Activated CD8-positive, alpha-beta T cell treated with anti-CD3 and anti-CD28 coated beads, Interleukin-2, amount 10 ng/mL, durations not matched to agents 7 days and 5 days (primary cell): Measurements from ENCODE around the gene SPEF1. TPM values are rescaled to one million over a fixed set of nuclear protein-coding genes. Genes with fewer than 3 reads are reported as not detected.
A peak's percentile ranks its signal among the peaks of the same experiment; 100 is the strongest.
"Not testable (repeated sequence)": the region's sequence is repeated elsewhere in the genome, so short reads cannot be mapped to it uniquely, and the experiment has no call there.

Experiments used
- ATAC-seq: fragments of 150-1000 bp; cut with Tn5 transposase; one replicate; pipeline ENCODE4 v1.10.0; 2021; ENCODE audit warnings: moderate library complexity
- CTCF ChIA-PET: fragments of 350-600 bp; sonication (Branson Sonifier 250); formaldehyde crosslinking; loops from one replicate; lab custom pipeline; 2021; ENCODE audit warnings: antibody characterized with exemption; lab: Charles Lee
- POLR2A ChIA-PET: fragments of 350-600 bp; sonication (Branson Sonifier 250); formaldehyde crosslinking; loops from one replicate; lab custom pipeline; 2021; ENCODE audit warnings: antibody characterized with exemption; lab: Charles Lee
- DNase-seq: peaks from one replicate; pipeline ENCODE4 v3.0.0-alpha.2; 2020
- H3K27ac Mint-ChIP-seq: one replicate; pipeline ENCODE4 v1.8.0; 2021; ENCODE audit warnings: mild to moderate bottlenecking, mixed read lengths
- H3K27me3 Mint-ChIP-seq: one replicate; pipeline ENCODE4 v1.8.0; 2021; ENCODE audit warnings: low read depth, mixed read lengths
- H3K36me3 Mint-ChIP-seq: one replicate; pipeline ENCODE4 v1.8.0; 2021; ENCODE audit warnings: low read depth, mixed read lengths
- H3K4me1 Mint-ChIP-seq: one replicate; pipeline ENCODE4 v1.8.0; 2021; ENCODE audit warnings: low read depth, mixed read lengths
- H3K4me3 Mint-ChIP-seq: one replicate; pipeline ENCODE4 v1.8.0; 2021; ENCODE audit warnings: mild to moderate bottlenecking, mixed read lengths
- H3K9me3 Mint-ChIP-seq: one replicate; pipeline ENCODE4 v1.8.0; 2022; ENCODE audit warnings: mixed read lengths; ENCODE audit not compliant: insufficient read depth
- total RNA-seq, 2 experiments: library from RNA; stranded (reverse); gene quantifications; one replicate each; pipeline ENCODE4 v1.2.3, GENCODE V29; 2021

SPEF1 gene
- total RNA-seq, 2 experiments from 2014 or later: 0.16 TPM

GRCh38 chr20:3798373-3798768, 17.1 kb upstream of the SPEF1 start:
- Mint-ChIP-seq H3K27ac (peak overlapping the region; percentile 95), H3K36me3 (peaks cover 72% of the 10 kb centered on the region), H3K4me1 (peaks cover 54% of the 10 kb centered on the region), H3K9me3 (no peaks in the 10 kb centered on the region), H3K27me3 (no peaks in the 10 kb centered on the region), H3K4me3 (peak overlapping the region; percentile 92)
- DNase-seq (no peak), ATAC-seq (no peak)
- ChIA-PET CTCF (interaction anchor here (1.4 to 4.2 kb wide), 2 partner anchors 13 to 21 kb away, joined by 4 to 30 read pairs; partner anchors contain the start of gene AP5S1), POLR2A (interaction anchor here (0.9 to 1.5 kb wide), 3 partner anchors 12 to 17 kb away, joined by 3 to 4 read pairs (median 4); partner anchors contain the start of gene CENPB)

GRCh38 chr20:3797592-3798372, 16.5 kb upstream of the SPEF1 start:
- Mint-ChIP-seq H3K36me3 (peaks cover 66% of the 10 kb centered on the region), H3K4me1 (peaks cover 50% of the 10 kb centered on the region), H3K9me3 (no peaks in the 10 kb centered on the region), H3K4me3 (peak overlapping the region; percentile 92), H3K27me3 (no peaks in the 10 kb centered on the region), H3K27ac (peak overlapping the region; percentile 95)
- DNase-seq (peak; percentile 83), ATAC-seq (peak; percentile 37)
- POLR2A ChIA-PET: interaction anchor here (0.9 to 3.1 kb wide), 3 partner anchors 15 to 21 kb away, joined by 3 to 44 read pairs (median 4); partner anchors contain the start of gene AP5S1
- CTCF ChIA-PET: interaction anchor here (1.4 to 4.2 kb wide), 2 partner anchors 13 to 22 kb away, joined by 4 to 30 read pairs; partner anchors contain the start of gene AP5S1

GRCh38 chr20:3797226-3797545, 15.9 kb upstream of the SPEF1 start:
- CTCF ChIA-PET: no interaction called here
- no peaks in the 10 kb centered on the region for H3K27me3 Mint-ChIP-seq
- H3K9me3 Mint-ChIP-seq: no peaks in the 10 kb centered on the region
- peaks cover 45% of the 10 kb centered on the region for H3K4me1 Mint-ChIP-seq
- no peak for ATAC-seq
- peak overlapping the region; percentile 95 for H3K27ac Mint-ChIP-seq
- POLR2A ChIA-PET: interaction anchor here (3.1 kb wide), 1 partner anchor 21 kb away, joined by 44 read pairs; the partner anchor contains the start of gene AP5S1
- H3K4me3 Mint-ChIP-seq: peak overlapping the region; percentile 92
- no peak for DNase-seq
- peaks cover 60% of the 10 kb centered on the region for H3K36me3 Mint-ChIP-seq

GRCh38 chr20:3796477-3797225, 15.4 kb upstream of the SPEF1 start:
- CTCF ChIA-PET: interaction anchor here (1.3 to 2.6 kb wide), 3 partner anchors 10 to 23 kb away, joined by 4 to 29 read pairs (median 8); partner anchors contain the start of genes AP5S1 and CENPB
- Mint-ChIP-seq H3K36me3 (peaks cover 55% of the 10 kb centered on the region), H3K4me1 (peaks cover 45% of the 10 kb centered on the region), H3K27me3 (no peaks in the 10 kb centered on the region), H3K4me3 (peak overlapping the region; percentile 92), H3K9me3 (no peaks in the 10 kb centered on the region), H3K27ac (peak overlapping the region; percentile 95)
- ATAC-seq (peak; percentile 1), DNase-seq (no peak)
- POLR2A ChIA-PET: interaction anchor here (1.1 to 3.1 kb wide), 4 partner anchors 10 to 22 kb away, joined by 5 to 44 read pairs (median 13); partner anchors contain the start of genes AP5S1 and CENPB

- Mint-ChIP-seq H3K27me3 (no peaks in the 10 kb centered on the region), H3K4me1 (peaks cover 41% of the 10 kb centered on the region), H3K27ac (peak within 1 kb of the TSS; percentile 98), H3K36me3 (peaks cover 46% of the 10 kb centered on the region), H3K9me3 (no peaks in the 10 kb centered on the region), H3K4me3 (peak within 1 kb of the TSS; percentile 93)
- ATAC-seq (peak; percentile 79), DNase-seq (peak; percentile 97)
- POLR2A ChIA-PET: interaction anchor here (0.8 to 3.1 kb wide), 7 partner anchors 9 to 23 kb away, joined by 4 to 44 read pairs (median 7); partner anchors contain the start of genes AP5S1 and CENPB
- CTCF ChIA-PET: interaction anchor here (1.3 to 2.6 kb wide), 3 partner anchors 9 to 23 kb away, joined by 4 to 29 read pairs (median 8); partner anchors contain the start of genes AP5S1 and CENPB
Measured at GRCh38 chr20:3795511-3796468, 14.5 kb upstream of the SPEF1 start, which contains the start of gene CDC25B. Gene CDC25B (plus strand): TSS chr20:3796310. CDS start chr20:3796532, 222 bp downstream.

GRCh38 chr20:3794701-3795420, 13.6 kb upstream of the SPEF1 start:
- ChIA-PET CTCF (interaction anchor here (0.5 to 2.6 kb wide), 5 partner anchors 8 to 837 kb away, joined by 3 to 29 read pairs (median 4); partner anchors contain the start of genes AP5S1 and CENPB), POLR2A (interaction anchor here (0.6 to 3.1 kb wide), 5 partner anchors 8 to 24 kb away, joined by 3 to 44 read pairs (median 12); partner anchors contain the start of genes AP5S1 and CENPB)
- peak overlapping the region; percentile 98 for H3K27ac Mint-ChIP-seq
- H3K27me3 Mint-ChIP-seq: no peaks in the 10 kb centered on the region
- H3K9me3 Mint-ChIP-seq: no peaks in the 10 kb centered on the region
- H3K36me3 Mint-ChIP-seq: peaks cover 37% of the 10 kb centered on the region
- no peak for ATAC-seq
- no peak for DNase-seq
- peak overlapping the region; percentile 93 for H3K4me3 Mint-ChIP-seq
- peaks cover 33% of the 10 kb centered on the region for H3K4me1 Mint-ChIP-seq

GRCh38 chr20:3794168-3794567, 12.9 kb upstream of the SPEF1 start:
- ATAC-seq, DNase-seq, H3K27me3 Mint-ChIP-seq, H3K9me3 Mint-ChIP-seq, H3K27ac Mint-ChIP-seq: not testable (repeated sequence)
- H3K4me3 Mint-ChIP-seq: peak overlapping the region; percentile 49
- H3K36me3 Mint-ChIP-seq: peaks cover 30% of the 10 kb centered on the region
- H3K4me1 Mint-ChIP-seq: peaks cover 26% of the 10 kb centered on the region
- ChIA-PET POLR2A (interaction anchor here (2.1 kb wide), 1 partner anchor 8 kb away, joined by 12 read pairs; the partner anchor contains the start of gene CENPB), CTCF (interaction anchor here (2.6 kb wide), 2 partner anchors 7 to 25 kb away, joined by 8 to 29 read pairs; partner anchors contain the start of genes AP5S1 and CENPB)

- ChIA-PET POLR2A (interaction anchor here (4.5 kb wide), 1 partner anchor 32 kb away, joined by 44 read pairs; the partner anchor contains the start of gene AP5S1), CTCF (interaction anchor here (2.8 to 9.6 kb wide), 2 partner anchors 29 to 67 kb away, joined by 20 to 126 read pairs; partner anchors contain the start of gene AP5S1)
- H3K4me1 Mint-ChIP-seq: peaks cover 35% of the 10 kb centered on the region
- ATAC-seq, H3K36me3 Mint-ChIP-seq, H3K27ac Mint-ChIP-seq, H3K27me3 Mint-ChIP-seq, H3K4me3 Mint-ChIP-seq, DNase-seq, H3K9me3 Mint-ChIP-seq: not testable (repeated sequence)
Measured at GRCh38 chr20:3789201-3789600, 8.0 kb upstream of the SPEF1 start.

GRCh38 chr20:3788685-3789155, 7.5 kb upstream of the SPEF1 start:
- H3K36me3 Mint-ChIP-seq: peaks cover 8% of the 10 kb centered on the region
- peak overlapping the region; percentile 4 for H3K4me3 Mint-ChIP-seq
- CTCF ChIA-PET: interaction anchor here (1.6 to 9.6 kb wide), 3 partner anchors 30 to 97 kb away, joined by 4 to 126 read pairs (median 20); partner anchors contain the start of gene AP5S1
- no peak for ATAC-seq
- H3K9me3 Mint-ChIP-seq: no peaks in the 10 kb centered on the region
- DNase-seq: no peak
- POLR2A ChIA-PET: interaction anchor here (4.5 kb wide), 1 partner anchor 32 kb away, joined by 44 read pairs; the partner anchor contains the start of gene AP5S1
- peaks cover 36% of the 10 kb centered on the region for H3K4me1 Mint-ChIP-seq
- H3K27ac Mint-ChIP-seq: no peak overlapping the region
- no peaks in the 10 kb centered on the region for H3K27me3 Mint-ChIP-seq
